GM11168 (cell line): ENCODE results near the gene SOSTDC1.

Experiments
- in situ Hi-C: fragments of 300-500 bp; cut with MboI; formaldehyde crosslinking; loops from one replicate; pipeline ENCODE4 v1.12.0; 2022; ENCODE audit warnings: low sequenced_read_pairs; ENCODE audit not compliant: unreplicated experiment

SOSTDC1 gene

GRCh38 chr7:16420649-16421332, 44.7 kb downstream of the SOSTDC1 start:
- in situ Hi-C loops = no loop called here

- in situ Hi-C loops = no loop called here
Measured at GRCh38 chr7:16420329-16420648, 45.2 kb downstream of the SOSTDC1 start.

- in situ Hi-C loops = no loop called here
Measured at GRCh38 chr7:16419859-16420258, 45.7 kb downstream of the SOSTDC1 start.

- in situ Hi-C loops = no loop called here
Measured at GRCh38 chr7:16419126-16419525, 46.4 kb downstream of the SOSTDC1 start.

GRCh38 chr7:16417906-16418305, 47.6 kb downstream of the SOSTDC1 start:
- in situ Hi-C loops = no loop called here

GRCh38 chr7:16416289-16417282, 49.0 kb downstream of the SOSTDC1 start:
- in situ Hi-C loops = no loop called here

GRCh38 chr7:16412274-16413254, 53.0 kb downstream of the SOSTDC1 start:
- in situ Hi-C loops = no loop called here
